HG03097 (cell line): ENCODE data around the gene PALLD.
"Not testable (repeated sequence)": the region's sequence is repeated elsewhere in the genome, so short reads cannot be mapped to it uniquely, and the experiment has no call there.

Experiments used
- ATAC-seq: cut with Tn5 transposase; IDR thresholded peaks from one replicate; pipeline ENCODE4 v1.9.1; 2021; ENCODE audit not compliant: unreplicated experiment, low FRiP score

PALLD gene

GRCh38 chr4:168907119-168907698 is 410.4 kb downstream of the PALLD start:
- ATAC-seq = no peak

- ATAC-seq = no peak
Observed at GRCh38 chr4:168908093-168908492, 411.2 kb downstream of the PALLD start.

GRCh38 chr4:168908851-168909273 is 412.0 kb downstream of the PALLD start:
- ATAC-seq = no peak

GRCh38 chr4:168914095-168914494 is 417.2 kb downstream of the PALLD start:
- no peak for ATAC-seq

- no peak for ATAC-seq
Observed at GRCh38 chr4:168917138-168917779, 420.4 kb downstream of the PALLD start.

GRCh38 chr4:168919706-168920324 is 423.0 kb downstream of the PALLD start:
- no peak for ATAC-seq

- ATAC-seq = no peak
Observed at GRCh38 chr4:168920441-168921065, 423.7 kb downstream of the PALLD start.

- ATAC-seq = no peak
Observed at GRCh38 chr4:168923526-168924194, 426.8 kb downstream of the PALLD start.

GRCh38 chr4:168924667-168925066 is 427.8 kb downstream of the PALLD start:
- ATAC-seq = no peak

GRCh38 chr4:168925789-168926490 is 429.1 kb downstream of the PALLD start:
- ATAC-seq = no peak

- no peak for ATAC-seq
Observed at GRCh38 chr4:168928346-168928745, 431.5 kb downstream of the PALLD start.

GRCh38 chr4:168928875-168929274 is 432.0 kb downstream of the PALLD start:
- no peak for ATAC-seq

- no peak for ATAC-seq
Observed at GRCh38 chr4:168930413-168931196, 433.8 kb downstream of the PALLD start.

GRCh38 chr4:168931215-168931650 is 434.4 kb downstream of the PALLD start:
- ATAC-seq = no peak

- no peak for ATAC-seq
Observed at GRCh38 chr4:168932138-168932537, 435.3 kb downstream of the PALLD start.

- no peak for ATAC-seq
Observed at GRCh38 chr4:168933423-168933822, 436.6 kb downstream of the PALLD start.

GRCh38 chr4:168937473-168937872 is 440.6 kb downstream of the PALLD start:
- not testable (repeated sequence) for ATAC-seq

GRCh38 chr4:168942985-168943384 is 446.1 kb downstream of the PALLD start:
- ATAC-seq = no peak

- ATAC-seq = no peak
Observed at GRCh38 chr4:168945291-168945690, 448.4 kb downstream of the PALLD start.

GRCh38 chr4:168952821-168953246 is 456.0 kb downstream of the PALLD start:
- ATAC-seq = not testable (repeated sequence)
